ENCODE measurements around the gene CD180.

Gene CD180

DNA sequence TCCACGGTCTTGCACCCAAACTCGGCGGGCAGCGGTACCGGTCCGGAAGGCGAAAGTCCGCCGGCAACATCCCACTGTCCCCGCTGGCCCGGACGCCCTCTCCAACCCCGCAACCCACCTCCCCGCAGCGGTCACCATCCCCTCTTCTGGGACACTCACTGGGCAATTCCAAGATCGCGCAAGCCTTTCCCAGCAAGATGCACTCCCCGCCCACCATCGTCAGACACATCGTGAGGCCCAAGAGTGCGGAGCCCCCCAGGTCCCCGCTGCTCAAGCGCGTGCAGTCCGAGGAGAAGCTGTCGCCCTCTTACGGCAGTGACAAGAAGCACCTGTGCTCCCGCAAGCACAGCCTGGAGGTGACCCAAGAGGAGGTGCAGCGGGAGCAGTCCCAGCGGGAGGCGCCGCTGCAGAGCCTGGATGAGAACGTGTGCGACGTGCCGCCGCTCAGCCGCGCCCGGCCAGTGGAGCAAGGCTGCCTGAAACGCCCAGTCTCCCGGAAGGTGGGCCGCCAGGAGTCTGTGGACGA, 33.3 kb downstream of the CD180 start:
- no peak overlapping the region for H3K4me3 ChIP-seq (ENCODE audit: low read depth, low read length)
- no peak for TF ChIP-seq POLR2A (IDR thresholded peaks at IDR 0.05; ENCODE audit: extremely low read depth, insufficient read length)
- TF ChIP-seq, protein P1, sequence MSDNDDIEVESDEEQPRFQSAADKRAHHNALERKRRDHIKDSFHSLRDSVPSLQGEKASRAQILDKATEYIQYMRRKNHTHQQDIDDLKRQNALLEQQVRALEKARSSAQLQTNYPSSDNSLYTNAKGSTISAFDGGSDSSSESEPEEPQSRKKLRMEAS (IDR thresholded peaks at IDR 0.05; ENCODE audit: low read depth, low read length): no peak
- TF ChIP-seq, protein P2, sequence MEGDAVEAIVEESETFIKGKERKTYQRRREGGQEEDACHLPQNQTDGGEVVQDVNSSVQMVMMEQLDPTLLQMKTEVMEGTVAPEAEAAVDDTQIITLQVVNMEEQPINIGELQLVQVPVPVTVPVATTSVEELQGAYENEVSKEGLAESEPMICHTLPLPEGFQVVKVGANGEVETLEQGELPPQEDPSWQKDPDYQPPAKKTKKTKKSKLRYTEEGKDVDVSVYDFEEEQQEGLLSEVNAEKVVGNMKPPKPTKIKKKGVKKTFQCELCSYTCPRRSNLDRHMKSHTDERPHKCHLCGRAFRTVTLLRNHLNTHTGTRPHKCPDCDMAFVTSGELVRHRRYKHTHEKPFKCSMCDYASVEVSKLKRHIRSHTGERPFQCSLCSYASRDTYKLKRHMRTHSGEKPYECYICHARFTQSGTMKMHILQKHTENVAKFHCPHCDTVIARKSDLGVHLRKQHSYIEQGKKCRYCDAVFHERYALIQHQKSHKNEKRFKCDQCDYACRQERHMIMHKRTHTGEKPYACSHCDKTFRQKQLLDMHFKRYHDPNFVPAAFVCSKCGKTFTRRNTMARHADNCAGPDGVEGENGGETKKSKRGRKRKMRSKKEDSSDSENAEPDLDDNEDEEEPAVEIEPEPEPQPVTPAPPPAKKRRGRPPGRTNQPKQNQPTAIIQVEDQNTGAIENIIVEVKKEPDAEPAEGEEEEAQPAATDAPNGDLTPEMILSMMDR (IDR thresholded peaks at IDR 0.05; ENCODE audit: low read depth, low read length): no peak
- no peak for TF ChIP-seq MYC (IDR thresholded peaks at IDR 0.05; ENCODE audit: low read depth, low read length)
- DNase-seq (ENCODE audit: low read depth): no peak

DNA sequence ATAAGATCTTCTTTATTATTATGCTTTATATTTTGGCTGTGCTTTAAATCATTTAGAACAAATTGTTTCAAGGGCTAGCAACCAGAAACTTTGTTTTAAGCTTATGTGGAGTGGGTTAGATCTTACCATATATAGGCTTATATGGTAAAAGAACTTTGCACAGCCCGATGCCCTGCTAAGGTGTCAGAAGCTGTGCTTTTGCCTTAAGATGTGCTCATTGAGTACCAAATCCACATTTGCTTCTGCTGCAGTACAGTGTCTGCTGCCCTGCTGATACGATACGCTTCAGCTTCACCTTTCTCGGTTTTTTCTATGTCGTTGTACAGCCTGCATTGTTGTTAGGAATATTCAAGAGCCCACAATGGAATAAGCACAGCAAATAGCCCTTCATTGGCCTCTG, 34.8 kb downstream of the CD180 start:
- no peak for DNase-seq (ENCODE audit: low read depth)
- TF ChIP-seq MYC (IDR thresholded peaks at IDR 0.05; ENCODE audit: low read depth, low read length) (no peak), POLR2A (IDR thresholded peaks at IDR 0.05; ENCODE audit: extremely low read depth, insufficient read length) (no peak)
- TF ChIP-seq, protein P2 (IDR thresholded peaks at IDR 0.05; ENCODE audit: low read depth, low read length): no peak
- H3K4me3 ChIP-seq (ENCODE audit: low read depth, low read length): no peak overlapping the region

DNA sequence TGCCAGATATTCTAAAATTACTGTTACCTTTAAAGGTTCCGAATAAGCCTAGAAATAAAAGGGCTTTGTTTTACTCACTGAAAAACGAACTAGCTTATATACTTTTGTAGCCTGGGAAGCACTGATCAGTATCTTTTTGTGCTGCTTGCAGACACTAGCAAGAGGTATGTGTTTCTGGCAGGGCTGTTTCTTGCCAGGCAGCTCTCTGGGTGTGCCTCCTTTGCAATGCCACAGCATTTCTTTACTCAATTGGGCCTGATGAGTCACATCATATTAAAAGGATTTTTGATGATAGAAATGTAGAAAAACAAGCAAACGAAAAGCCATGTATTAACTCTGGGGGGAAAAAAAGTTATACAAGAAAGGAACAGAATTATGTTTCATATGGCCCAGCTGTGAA, 35.6 kb downstream of the CD180 start:
- H3K4me3 ChIP-seq (ENCODE audit: low read depth, low read length): no peak overlapping the region
- TF ChIP-seq POLR2A (IDR thresholded peaks at IDR 0.05; ENCODE audit: extremely low read depth, insufficient read length) (no peak), MYC (IDR thresholded peaks at IDR 0.05; ENCODE audit: low read depth, low read length) (no peak)
- TF ChIP-seq, protein P1 (IDR thresholded peaks at IDR 0.05; ENCODE audit: low read depth, low read length): no peak
- no peak for DNase-seq (ENCODE audit: low read depth)

DNA sequence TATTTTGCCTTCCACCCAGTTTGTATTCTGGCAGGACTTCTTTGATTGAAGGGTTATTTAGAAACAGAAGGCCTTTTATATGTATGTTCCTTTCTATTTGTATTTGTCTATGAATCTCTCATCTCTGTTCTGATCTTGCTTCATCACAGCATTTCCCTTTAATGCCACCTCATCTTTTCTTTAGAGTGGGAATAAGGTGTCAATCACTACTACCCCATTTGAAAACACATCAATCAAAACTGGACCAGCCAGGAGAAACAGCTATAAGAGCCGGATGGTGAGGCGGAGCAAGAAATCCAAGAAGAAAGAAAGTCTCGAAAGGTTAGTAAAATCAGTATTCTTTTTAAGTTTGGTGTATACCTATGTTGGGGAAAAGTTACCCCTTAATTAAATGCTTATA, 36.3 kb downstream of the CD180 start:
- no peak overlapping the region for H3K4me3 ChIP-seq (ENCODE audit: low read depth, low read length)
- DNase-seq (ENCODE audit: low read depth): no peak
- no peak for TF ChIP-seq MYC (IDR thresholded peaks at IDR 0.05; ENCODE audit: low read depth, low read length)
- TF ChIP-seq, protein P2 (IDR thresholded peaks at IDR 0.05; ENCODE audit: low read depth, low read length): no peak

DNA sequence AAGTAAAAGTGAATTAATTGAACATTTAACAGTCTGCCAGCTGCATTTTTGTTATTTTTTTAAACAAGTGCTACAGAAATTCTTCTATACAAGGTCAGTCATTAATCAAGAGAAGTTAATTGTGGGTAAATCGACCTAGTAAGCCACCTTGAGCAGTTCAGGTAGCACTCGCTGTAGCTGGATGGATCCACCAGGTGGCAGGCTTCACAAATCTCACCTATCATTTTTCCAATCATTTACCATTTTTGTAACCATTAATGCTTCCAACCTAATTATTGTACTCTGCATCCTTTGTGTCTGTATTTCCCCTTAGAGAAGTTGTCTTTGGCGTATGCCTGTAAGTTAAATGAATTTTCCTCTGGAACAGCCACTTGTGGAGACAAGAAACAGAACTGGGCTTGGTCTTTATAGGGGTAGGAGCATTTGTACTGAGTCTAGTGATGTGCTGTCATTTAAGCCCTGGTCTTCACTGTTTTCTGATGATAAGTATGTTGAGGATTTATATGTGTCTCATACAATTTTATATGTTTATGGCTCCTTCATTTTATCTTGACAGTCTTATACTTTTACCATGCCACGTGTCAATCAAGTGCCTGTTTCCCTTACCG, 39.5 kb downstream of the CD180 start:
- DNase-seq (ENCODE audit: low read depth): peak; percentile 36
- no peak overlapping the region for H3K4me3 ChIP-seq (ENCODE audit: low read depth, low read length)
- no peak for TF ChIP-seq POLR2A (IDR thresholded peaks at IDR 0.05; ENCODE audit: extremely low read depth, insufficient read length)
- TF ChIP-seq, protein P2 (IDR thresholded peaks at IDR 0.05; ENCODE audit: low read depth, low read length): peak; percentile 69

DNA sequence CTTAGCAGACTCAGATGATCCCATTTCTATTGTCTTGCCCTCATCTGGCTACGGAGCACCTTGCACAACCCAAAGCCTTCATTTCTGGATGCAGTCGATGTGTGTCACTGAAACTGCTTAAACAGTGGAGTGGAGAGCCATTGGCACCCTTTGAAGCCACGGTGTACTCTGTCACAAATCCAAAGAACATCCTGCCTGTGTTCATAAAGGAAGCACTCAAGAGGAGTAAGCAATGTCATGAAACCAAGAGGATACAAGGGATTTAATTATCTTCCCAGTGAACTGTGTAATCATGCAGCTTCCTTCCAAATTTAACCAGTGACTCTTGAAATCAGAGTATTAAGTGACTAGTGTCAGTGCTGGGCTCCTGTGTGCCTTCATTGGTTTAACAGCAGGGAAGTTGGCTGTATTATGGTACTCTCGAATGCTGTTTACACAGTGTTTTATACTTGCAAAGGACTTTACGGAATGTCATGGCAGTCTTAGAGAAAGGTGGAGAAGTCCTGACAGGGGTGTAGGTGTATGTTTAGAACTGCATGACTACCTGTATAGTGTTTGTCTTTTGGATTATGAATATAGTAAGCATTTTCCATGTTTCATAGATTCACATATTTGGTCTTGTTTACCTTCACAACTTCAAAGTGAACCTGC, 41.9 kb downstream of the CD180 start:
- TF ChIP-seq, protein P2 (IDR thresholded peaks at IDR 0.05; ENCODE audit: low read depth, low read length): no peak
- TF ChIP-seq, protein P1 (IDR thresholded peaks at IDR 0.05; ENCODE audit: low read depth, low read length): no peak
- TF ChIP-seq POLR2A (IDR thresholded peaks at IDR 0.05; ENCODE audit: extremely low read depth, insufficient read length) (no peak), MYC (IDR thresholded peaks at IDR 0.05; ENCODE audit: low read depth, low read length) (no peak)
- DNase-seq (ENCODE audit: low read depth): no peak
- H3K4me3 ChIP-seq (ENCODE audit: low read depth, low read length): no peak overlapping the region
